Stimulated activated naive CD8-positive, alpha-beta T cell treated with anti-CD3 and anti-CD28 coated beads, Interleukin-15, Interleukin-2, amounts not matched to agents 100 ng/mL and 50 ng/mL, for 24 hours (primary cell): ENCODE measurements around the gene ATF6B.
"Not testable (repeated sequence)": the region's sequence is repeated elsewhere in the genome, so short reads cannot be mapped to it uniquely, and the experiment has no call there.

ENCODE experiments used
- H3K27ac Mint-ChIP-seq: one replicate; pipeline ENCODE4 v1.8.0; 2021; ENCODE audit warnings: mild to moderate bottlenecking, mixed read lengths
- H3K27me3 Mint-ChIP-seq: one replicate; pipeline ENCODE4 v1.8.0; 2021; ENCODE audit warnings: mixed read lengths
- H3K36me3 Mint-ChIP-seq: one replicate; pipeline ENCODE4 v1.8.0; 2021; ENCODE audit warnings: low read depth, mixed read lengths
- H3K4me1 Mint-ChIP-seq: one replicate; pipeline ENCODE4 v1.8.0; 2021; ENCODE audit warnings: low read depth, mixed read lengths
- H3K4me3 Mint-ChIP-seq: one replicate; pipeline ENCODE4 v1.8.0; 2021; ENCODE audit warnings: mild to moderate bottlenecking, mixed read lengths
- H3K9me3 Mint-ChIP-seq: one replicate; pipeline ENCODE4 v1.8.0; 2021; ENCODE audit warnings: mixed read lengths

ATF6B gene

GRCh38 chr6:32073613-32074012, 54.4 kb downstream of the ATF6B start:
- H3K27me3 Mint-ChIP-seq, result no peaks in the 10 kb centered on the region
- no peaks in the 10 kb centered on the region for H3K9me3 Mint-ChIP-seq
- H3K27ac Mint-ChIP-seq, result no peak overlapping the region
- H3K4me3 Mint-ChIP-seq, result no peak overlapping the region
- no peaks in the 10 kb centered on the region for H3K4me1 Mint-ChIP-seq
- no peaks in the 10 kb centered on the region for H3K36me3 Mint-ChIP-seq

- Mint-ChIP-seq H3K27me3 (no peaks in the 10 kb centered on the region), H3K9me3 (no peaks in the 10 kb centered on the region), H3K4me1 (no peaks in the 10 kb centered on the region), H3K27ac (no peak overlapping the region), H3K36me3 (no peaks in the 10 kb centered on the region), H3K4me3 (no peak overlapping the region)
Observed at GRCh38 chr6:32073101-32073500, 54.9 kb downstream of the ATF6B start.

DNA sequence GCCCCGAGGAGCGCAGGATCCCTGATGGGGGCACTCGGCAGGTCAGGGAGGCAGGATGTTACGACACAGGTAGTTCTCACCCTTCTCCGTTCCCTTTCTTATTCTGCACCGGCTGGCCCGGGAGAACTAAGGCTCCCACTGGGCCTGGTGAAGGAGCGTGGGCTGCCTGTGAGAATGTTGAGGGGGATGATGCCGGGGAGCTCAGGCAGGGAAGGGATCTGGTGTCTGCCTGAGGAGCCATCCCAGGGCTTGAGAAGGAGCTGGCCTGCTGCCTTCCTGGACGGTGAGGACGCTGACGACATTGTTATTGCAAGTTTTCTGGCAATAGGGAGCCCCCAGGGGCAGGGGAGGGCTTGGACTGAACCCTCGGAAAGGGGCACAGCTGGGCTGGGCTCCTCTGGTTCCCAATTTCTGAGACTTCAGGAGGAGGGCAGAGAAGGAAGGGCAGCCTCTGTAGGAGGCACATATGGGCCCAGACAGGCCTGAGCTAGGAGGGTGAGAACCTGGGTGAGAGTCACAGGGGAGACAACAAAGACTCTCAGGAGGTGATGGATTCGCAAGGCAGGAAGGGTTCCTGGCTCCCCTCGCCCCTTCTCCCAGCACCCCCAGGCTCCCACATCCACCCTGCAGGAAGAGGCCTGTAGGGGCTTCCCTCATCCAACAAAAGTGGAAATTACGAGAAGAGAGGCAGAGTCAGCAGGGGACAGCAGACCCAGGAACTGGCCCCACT, 57.1 kb downstream of the ATF6B start:
- no peaks in the 10 kb centered on the region for H3K36me3 Mint-ChIP-seq
- no peak overlapping the region for H3K4me3 Mint-ChIP-seq
- H3K9me3 Mint-ChIP-seq, result no peaks in the 10 kb centered on the region
- H3K4me1 Mint-ChIP-seq, result no peaks in the 10 kb centered on the region
- H3K27me3 Mint-ChIP-seq, result no peaks in the 10 kb centered on the region
- H3K27ac Mint-ChIP-seq, result no peak overlapping the region

DNA sequence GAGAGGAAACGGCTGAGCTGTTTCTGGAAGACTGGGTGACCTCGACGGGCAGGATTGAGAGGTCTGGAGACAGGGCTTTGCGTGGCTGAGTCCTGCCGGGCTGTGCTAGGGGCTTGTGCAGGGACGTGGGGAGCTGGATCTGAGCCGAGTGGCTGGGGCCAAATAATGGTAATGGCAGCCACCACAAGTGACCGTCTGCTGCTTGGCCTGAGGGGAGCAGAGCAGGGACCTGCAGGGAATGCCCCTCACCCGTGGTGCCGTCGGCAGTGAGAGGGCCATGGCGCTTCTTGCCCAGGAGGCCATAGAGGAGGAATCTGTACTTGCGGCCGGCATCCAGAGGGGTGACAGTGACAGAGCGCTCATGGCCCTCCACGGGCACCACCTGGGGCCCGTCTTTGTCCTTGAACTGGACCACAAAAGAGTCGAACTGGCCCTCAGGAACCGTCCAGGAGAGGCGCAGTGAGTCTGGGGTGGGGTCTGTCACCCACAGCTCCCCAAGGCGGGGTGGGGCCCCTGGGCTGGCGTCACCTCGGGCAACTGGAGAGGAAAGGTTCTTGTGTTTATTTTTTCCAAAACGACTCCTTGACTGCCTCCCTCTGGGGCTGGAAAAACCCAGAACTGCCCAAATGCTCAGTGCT, 58.0 kb downstream of the ATF6B start:
- Mint-ChIP-seq H3K4me1 (no peaks in the 10 kb centered on the region), H3K9me3 (no peaks in the 10 kb centered on the region), H3K4me3 (no peak overlapping the region), H3K27ac (no peak overlapping the region), H3K27me3 (no peaks in the 10 kb centered on the region), H3K36me3 (no peaks in the 10 kb centered on the region)

DNA sequence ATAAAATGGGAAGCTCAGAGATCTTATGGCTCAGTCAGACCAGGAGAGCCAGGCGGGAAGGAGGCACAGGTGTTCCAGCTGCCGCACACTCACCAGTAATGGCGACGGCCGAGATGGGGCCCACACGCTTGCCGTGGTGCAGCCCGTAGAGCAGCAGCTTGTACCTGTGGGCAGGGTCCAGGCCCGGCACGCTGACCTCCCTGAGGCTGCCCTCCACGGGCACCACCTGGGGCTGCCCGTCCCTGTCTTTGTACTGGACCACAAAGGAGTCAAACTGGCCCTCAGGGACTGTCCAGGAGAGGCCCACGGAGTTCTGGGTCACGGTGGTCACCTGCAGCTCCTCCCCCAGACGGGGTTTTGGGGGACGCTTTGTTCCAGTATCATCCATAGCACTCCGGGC, 58.6 kb downstream of the ATF6B start:
- H3K4me1 Mint-ChIP-seq, result no peaks in the 10 kb centered on the region
- no peak overlapping the region for H3K27ac Mint-ChIP-seq
- H3K9me3 Mint-ChIP-seq, result no peaks in the 10 kb centered on the region
- no peaks in the 10 kb centered on the region for H3K36me3 Mint-ChIP-seq
- H3K27me3 Mint-ChIP-seq, result no peaks in the 10 kb centered on the region
- no peak overlapping the region for H3K4me3 Mint-ChIP-seq

GRCh38 chr6:32068867-32069266, 59.2 kb downstream of the ATF6B start:
- Mint-ChIP-seq H3K36me3 (no peaks in the 10 kb centered on the region), H3K27ac (no peak overlapping the region), H3K4me3 (no peak overlapping the region), H3K9me3 (no peaks in the 10 kb centered on the region), H3K4me1 (no peaks in the 10 kb centered on the region), H3K27me3 (no peaks in the 10 kb centered on the region)

GRCh38 chr6:32068315-32068714, 59.7 kb downstream of the ATF6B start:
- H3K9me3 Mint-ChIP-seq, H3K27me3 Mint-ChIP-seq, H3K4me1 Mint-ChIP-seq, H3K4me3 Mint-ChIP-seq, H3K27ac Mint-ChIP-seq, H3K36me3 Mint-ChIP-seq: not testable (repeated sequence)

- H3K27me3 Mint-ChIP-seq, H3K36me3 Mint-ChIP-seq, H3K27ac Mint-ChIP-seq, H3K9me3 Mint-ChIP-seq, H3K4me3 Mint-ChIP-seq, H3K4me1 Mint-ChIP-seq: not testable (repeated sequence)
Observed at GRCh38 chr6:32067521-32067920, 60.5 kb downstream of the ATF6B start.
